ENCODE data around the gene RANBP17. TPM values are rescaled to one million over a fixed set of nuclear protein-coding genes. Genes with fewer than 3 reads are reported as not detected.
"Not testable (repeated sequence)": the region's sequence is repeated elsewhere in the genome, so short reads cannot be mapped to it uniquely, and the experiment has no call there.

The RANBP17 gene
- total and polyA plus RNA-seq, 12 donors: 5.5 to 119 (median 22.2) TPM

- H3K4me3 ChIP-seq: no peak overlapping the region
- H3K9me3 ChIP-seq (replicated peaks in 1 of 3): no peaks in the 10 kb centered on the region
- WGBS, 4 donors: 96 to 98% (median 98%) methylated on average over 2 of the region's 2 CpGs
- intact Hi-C loops (cut with DNase I): no loop called here
- no peaks in the 10 kb centered on the region for H3K4me1 ChIP-seq (replicated peaks in 1 of 2)
- H3K36me3 ChIP-seq (replicated peaks in 1 of 2): no peaks in the 10 kb centered on the region
- DNase-seq: no peak
- no peaks in the 10 kb centered on the region for H3K27me3 ChIP-seq
- TF ChIP-seq POLR2A (IDR thresholded peaks at IDR 0.05) (no peak), CTCF (IDR thresholded peaks at IDR 0.05) (no peak)
- H3K27ac ChIP-seq: no peak overlapping the region
Measured at GRCh38 chr5:171032435-171032973, 170.7 kb downstream of the RANBP17 start.

GRCh38 chr5:171041893-171042292 lies 180.1 kb downstream of the RANBP17 start:
- H3K4me3 ChIP-seq; H3K36me3 ChIP-seq (replicated peaks in 1 of 2); DNase-seq; intact Hi-C loops (cut with DNase I); H3K27me3 ChIP-seq; H3K27ac ChIP-seq; H3K4me1 ChIP-seq (replicated peaks in 1 of 2); H3K9me3 ChIP-seq (replicated peaks in 1 of 3): not testable (repeated sequence)
- 96 to 100% (median 99%) methylated on average over 2 of the region's 2 CpGs for WGBS, 4 donors

GRCh38 chr5:171050916-171051315 lies 189.1 kb downstream of the RANBP17 start:
- no peaks in the 10 kb centered on the region for H3K4me1 ChIP-seq (replicated peaks in 1 of 2)
- DNase-seq: no peak
- H3K9me3 ChIP-seq (replicated peaks in 1 of 3): peaks cover 0 to 7% (median 1%) of the 10 kb centered on the region in 3 donors
- WGBS, 4 donors: 83 to 94% (median 92%) methylated on average over 1 of the region's 1 CpG
- no peaks in the 10 kb centered on the region for H3K27me3 ChIP-seq
- H3K36me3 ChIP-seq (replicated peaks in 1 of 2): no peaks in the 10 kb centered on the region
- no peak overlapping the region for H3K27ac ChIP-seq
- intact Hi-C loops (cut with DNase I): no loop called here
- TF ChIP-seq POLR2A (IDR thresholded peaks at IDR 0.05) (no peak), CTCF (IDR thresholded peaks at IDR 0.05) (no peak)
- H3K4me3 ChIP-seq: no peak overlapping the region

- WGBS, 4 donors: 92 to 96% (median 93%) methylated on average over 3 of the region's 3 CpGs
- Histone ChIP-seq H3K27ac (no peak overlapping the region), H3K4me1 (replicated peaks in 1 of 2) (no peaks in the 10 kb centered on the region), H3K9me3 (replicated peaks in 1 of 3) (peaks cover 0 to 18% (median 7%) of the 10 kb centered on the region in 3 donors), H3K27me3 (no peaks in the 10 kb centered on the region), H3K4me3 (no peak overlapping the region), H3K36me3 (replicated peaks in 1 of 2) (no peaks in the 10 kb centered on the region)
- intact Hi-C loops (cut with DNase I): no loop called here
- DNase-seq: no peak
- no peak for TF ChIP-seq POLR2A (IDR thresholded peaks at IDR 0.05)
- no peak for TF ChIP-seq CTCF (IDR thresholded peaks at IDR 0.05)
Measured at GRCh38 chr5:171055875-171056454, 194.1 kb downstream of the RANBP17 start.

GRCh38 chr5:171067540-171068130 lies 205.8 kb downstream of the RANBP17 start:
- 91 to 100% (median 93%) methylated on average over 2 of the region's 2 CpGs for WGBS, 4 donors
- no peak overlapping the region for H3K27ac ChIP-seq
- H3K9me3 ChIP-seq (replicated peaks in 1 of 3): no peaks in the 10 kb centered on the region
- intact Hi-C loops (cut with DNase I): no loop called here
- no peaks in the 10 kb centered on the region for H3K27me3 ChIP-seq
- H3K4me3 ChIP-seq: no peak overlapping the region
- H3K4me1 ChIP-seq (replicated peaks in 1 of 2): no peaks in the 10 kb centered on the region
- no peak for TF ChIP-seq CTCF (IDR thresholded peaks at IDR 0.05)
- DNase-seq: no peak
- no peaks in the 10 kb centered on the region for H3K36me3 ChIP-seq (replicated peaks in 1 of 2)
